HG02642 (cell line): Measurements from ENCODE around the gene IL1B.
A peak's percentile ranks its signal among the peaks of the same experiment; 100 is the strongest.

Experiments
- ATAC-seq: cut with Tn5 transposase; IDR thresholded peaks from one replicate; pipeline ENCODE4 v1.9.1; 2021; ENCODE audit warnings: mild to moderate bottlenecking; ENCODE audit not compliant: unreplicated experiment, poor library complexity

IL1B gene

GRCh38 chr2:112811276-112811831, 25.2 kb downstream of the IL1B start:
- no peak for ATAC-seq

DNA sequence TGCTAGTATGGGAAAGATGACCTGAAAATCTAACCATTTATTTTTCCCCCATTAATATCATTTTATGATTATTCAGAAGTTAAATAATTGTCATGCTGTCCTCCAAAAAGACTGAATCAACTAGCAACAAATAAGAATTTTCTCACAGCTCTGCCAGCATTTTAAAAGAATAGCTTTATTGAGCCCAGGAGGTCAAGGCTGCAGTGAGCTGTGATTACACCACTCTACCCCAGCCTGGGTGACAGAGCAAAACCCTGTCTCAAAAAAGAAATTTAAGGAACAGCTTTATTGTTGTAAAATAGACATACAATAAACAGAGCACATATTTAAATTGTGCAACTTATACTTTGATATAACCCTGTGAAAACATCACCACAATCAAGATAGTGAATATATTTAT, 27.5 kb downstream of the IL1B start:
- ATAC-seq, result no peak

DNA sequence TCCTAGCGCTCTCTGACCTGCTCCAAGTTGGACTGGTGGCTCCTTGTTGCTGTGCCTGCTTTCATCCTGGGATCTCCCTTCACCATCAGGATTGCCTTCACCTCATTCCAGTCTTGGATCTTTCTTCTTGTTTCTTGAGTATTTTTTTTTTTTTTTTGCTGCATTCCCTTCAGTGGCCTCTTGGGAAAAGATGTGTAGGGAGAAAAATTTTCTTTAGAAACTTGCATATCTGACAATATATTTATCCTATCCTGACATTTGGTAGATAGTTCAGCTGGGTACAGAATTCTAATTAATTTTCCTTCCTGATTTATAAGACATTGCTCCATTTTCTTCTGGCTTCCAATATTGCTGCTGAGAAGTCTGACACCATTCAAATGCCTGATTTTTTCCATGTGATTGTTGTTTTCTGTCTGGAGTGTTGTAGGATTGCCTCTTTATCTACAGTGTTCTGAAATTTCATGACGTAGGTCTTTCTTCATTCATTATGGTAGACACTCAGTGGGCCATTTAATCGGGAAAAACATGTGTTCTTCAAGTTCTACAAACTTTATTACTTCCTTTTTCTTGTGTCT, 29.3 kb downstream of the IL1B start:
- no peak for ATAC-seq

DNA sequence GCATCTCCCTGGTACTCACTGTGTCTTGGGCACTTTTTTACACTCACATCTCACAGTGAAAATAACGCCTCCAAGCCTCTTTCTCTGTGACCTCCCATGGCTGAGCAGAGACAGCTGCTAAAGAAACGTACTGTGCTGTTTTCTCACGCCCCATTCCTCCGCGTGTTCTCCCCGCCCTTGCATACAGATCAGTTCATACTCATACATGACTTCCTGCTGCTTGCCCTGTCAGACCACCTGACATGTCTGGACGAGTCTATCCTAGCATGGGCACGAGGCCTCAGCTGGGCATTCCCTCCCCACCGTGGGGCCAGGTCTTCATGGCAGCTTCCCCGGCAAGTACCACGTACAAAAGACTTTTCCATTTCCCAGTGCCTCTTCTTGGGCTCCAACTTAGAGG, 31.0 kb downstream of the IL1B start:
- no peak for ATAC-seq

DNA sequence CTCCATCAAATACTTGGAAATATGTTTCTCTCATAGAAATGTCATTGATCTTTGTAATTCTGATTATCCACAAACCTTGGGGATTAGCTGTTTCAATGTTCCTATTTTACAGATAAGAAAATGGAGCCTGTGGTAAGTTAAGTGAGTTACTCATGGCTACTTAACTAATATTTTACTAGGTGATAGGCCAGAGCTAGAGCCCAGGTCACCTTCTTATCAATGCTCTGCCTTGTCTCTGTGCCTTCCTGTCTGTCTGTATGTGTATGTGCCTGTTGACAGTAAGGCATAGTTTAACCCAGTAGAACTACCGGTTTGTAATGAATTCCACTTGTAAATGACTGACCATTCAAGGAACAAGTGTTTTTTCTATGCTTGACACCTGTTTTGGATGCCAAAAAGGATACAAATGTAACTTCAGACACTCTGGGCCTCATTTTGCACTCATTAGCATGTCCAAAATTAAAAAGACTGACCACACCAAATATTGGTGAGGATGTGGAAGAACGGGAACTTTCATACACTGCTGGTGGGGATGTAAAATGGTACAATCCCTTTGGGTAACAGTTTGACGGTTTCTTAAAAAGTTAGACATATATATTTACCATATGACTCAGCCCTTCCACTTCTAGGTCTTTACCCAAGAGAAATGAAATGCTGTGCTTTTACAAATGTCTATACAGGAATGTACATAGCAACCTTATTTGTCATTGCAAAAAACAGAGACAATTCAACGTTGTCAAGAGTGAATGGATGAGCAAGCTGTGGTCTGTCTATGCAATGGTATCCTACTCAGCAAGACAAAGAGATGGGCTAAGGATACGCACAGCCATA, 32.7 kb downstream of the IL1B start:
- ATAC-seq, result peak; percentile 52

DNA sequence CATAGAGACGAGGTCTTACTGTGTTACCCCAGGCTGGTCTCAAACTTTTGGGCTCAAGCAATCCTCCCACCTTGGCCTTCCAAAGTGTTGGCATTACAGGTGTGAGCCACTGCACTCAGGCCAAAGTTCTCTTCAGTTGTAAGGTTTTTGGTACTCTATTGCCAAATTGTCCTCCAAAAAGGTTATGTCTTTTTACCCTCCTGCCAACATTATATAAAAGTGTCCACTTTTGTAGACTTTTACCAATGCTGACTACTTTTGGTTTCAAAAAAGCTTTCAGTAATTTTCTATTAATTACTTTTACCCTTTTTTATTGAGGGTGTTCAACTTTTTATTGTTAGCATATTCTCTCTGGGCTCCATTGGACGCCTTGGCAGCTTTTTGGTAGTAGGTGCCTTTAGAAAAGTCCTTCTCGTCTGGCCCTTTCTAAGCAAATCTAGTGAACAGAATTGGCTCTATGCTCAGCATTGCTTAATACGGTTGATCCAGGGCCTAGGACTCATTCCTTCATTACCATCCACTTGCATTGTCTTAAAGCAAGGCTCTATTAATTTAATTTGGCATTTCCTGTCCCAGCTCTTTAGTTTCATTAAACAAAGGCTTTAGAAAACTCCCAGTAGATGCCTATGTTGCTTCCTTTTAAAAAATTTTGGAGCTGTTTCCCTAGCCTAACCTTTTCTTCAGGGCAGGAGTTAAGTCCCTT, 35.5 kb downstream of the IL1B start:
- ATAC-seq, result no peak

- no peak for ATAC-seq
Observed at GRCh38 chr2:112798979-112799975, 37.3 kb downstream of the IL1B start.

GRCh38 chr2:112796486-112796885, 40.1 kb downstream of the IL1B start:
- no peak for ATAC-seq

DNA sequence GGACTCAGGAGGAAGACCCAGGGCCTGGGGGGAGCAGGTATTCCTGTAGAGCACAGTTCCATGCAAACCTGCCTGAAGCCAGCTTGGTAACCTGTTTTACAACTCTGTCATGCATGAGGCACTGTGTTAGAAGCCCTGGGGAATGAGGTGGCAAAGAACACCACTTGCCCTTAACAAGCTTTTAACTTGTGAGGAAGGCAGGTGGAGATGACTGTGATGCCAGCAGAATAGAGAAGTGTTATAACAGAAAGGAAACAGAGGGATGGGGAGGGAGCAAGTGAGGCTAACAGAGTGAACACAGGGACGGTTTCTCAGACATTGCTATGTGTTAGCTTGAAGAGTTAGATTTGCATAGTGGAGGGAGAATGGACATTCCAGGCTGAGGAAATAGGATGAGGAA, 40.8 kb downstream of the IL1B start:
- no peak for ATAC-seq

DNA sequence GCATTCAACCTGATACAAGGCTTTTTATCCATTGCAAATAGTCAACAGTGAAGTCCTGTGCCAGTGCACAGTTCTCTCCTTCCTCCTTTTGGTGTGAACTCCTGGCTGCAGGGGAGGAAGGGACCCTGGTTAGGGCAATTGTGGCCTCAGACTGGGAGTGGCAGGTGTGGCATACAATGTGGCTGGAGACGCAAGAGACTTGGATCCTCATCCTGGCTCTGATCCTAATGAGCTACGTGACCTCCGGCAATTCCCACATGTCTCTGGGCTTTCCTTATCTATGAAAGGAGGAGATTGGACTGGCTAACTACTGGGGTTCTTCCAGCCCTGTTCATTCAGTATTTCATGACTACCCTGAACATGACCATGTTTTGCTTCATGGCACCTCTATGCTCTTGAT, 41.7 kb downstream of the IL1B start:
- ATAC-seq, result no peak

DNA sequence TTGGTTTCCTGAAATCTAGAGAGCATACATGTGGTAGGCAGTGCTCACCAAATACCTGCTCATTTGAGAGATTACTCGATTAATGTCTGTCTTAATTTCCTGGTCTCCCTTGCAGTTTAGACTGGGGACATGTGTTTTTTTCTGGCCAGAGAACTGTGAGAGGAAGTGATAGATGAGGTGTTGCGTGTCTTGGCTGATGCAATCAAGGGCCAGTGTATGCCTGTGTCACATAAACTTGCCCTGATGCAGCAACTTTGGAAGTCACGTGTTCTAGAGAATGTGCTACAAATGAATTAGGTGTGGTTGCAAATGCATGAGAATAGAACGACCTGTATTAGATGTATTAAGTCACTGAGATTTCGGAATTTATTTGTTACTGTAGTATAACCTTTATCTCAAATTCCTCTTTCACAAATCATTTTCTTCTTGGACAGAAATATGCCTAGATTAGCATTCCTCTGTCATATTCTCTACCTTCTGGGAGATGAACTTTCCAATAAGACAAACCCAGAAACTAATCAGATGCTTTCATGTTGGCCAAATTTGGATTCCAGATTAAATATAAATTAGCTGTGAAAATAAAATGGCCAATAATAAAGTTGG, 42.3 kb downstream of the IL1B start:
- ATAC-seq, result no peak

GRCh38 chr2:112793449-112793978, 43.1 kb downstream of the IL1B start:
- ATAC-seq, result no peak

GRCh38 chr2:112792419-112792818, 44.2 kb downstream of the IL1B start:
- ATAC-seq, result no peak

DNA sequence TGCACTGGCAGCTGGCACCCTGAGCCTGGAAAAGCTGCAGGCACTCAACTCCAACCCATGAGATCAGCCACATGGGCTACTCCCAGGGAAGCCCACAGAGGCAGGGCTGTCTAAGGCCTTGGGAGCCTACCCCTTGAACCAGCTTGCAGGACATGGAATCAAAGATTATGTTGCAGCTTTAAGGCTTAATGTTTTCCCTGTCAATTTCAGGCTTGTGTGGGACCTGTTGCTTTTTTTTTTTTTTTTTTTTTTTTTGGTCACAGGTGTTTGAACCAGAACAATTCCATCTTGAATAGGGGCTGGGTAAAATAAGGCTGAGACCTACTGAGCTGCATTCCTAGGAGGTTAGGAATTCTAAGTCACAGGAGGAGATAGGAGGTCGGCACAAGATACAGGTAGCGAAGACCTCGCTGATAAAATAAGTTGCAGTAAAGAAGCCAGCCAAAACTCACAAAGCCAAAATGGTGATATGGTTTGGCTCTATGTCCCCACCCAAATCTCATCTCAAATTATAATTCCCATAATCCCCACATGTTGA, 44.8 kb downstream of the IL1B start:
- ATAC-seq, result no peak

- ATAC-seq, result no peak
Observed at GRCh38 chr2:112791019-112791418, 45.6 kb downstream of the IL1B start.

- no peak for ATAC-seq
Observed at GRCh38 chr2:112790305-112790704, 46.3 kb downstream of the IL1B start.

DNA sequence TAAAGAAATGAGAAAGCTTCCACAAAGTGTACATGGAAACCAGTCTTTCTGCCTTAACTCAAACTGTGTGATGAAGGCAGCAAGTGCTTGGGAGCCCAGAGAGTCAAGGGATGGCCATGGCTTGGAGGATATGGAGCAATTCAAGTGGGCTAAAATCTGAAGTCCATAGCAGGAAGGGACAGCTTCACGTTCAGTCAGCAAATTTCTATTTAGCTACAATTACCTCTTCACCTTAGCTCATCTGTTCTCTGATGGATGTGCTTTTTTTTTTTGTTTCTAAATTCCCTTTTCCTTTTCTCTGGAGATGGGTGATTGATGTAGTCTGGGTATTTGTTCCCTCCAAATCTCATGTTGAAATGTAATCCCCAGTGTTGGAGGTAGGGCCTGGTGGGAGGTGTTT, 47.4 kb downstream of the IL1B start:
- no peak for ATAC-seq

- ATAC-seq, result no peak
Observed at GRCh38 chr2:112788653-112789052, 47.9 kb downstream of the IL1B start.

- no peak for ATAC-seq
Observed at GRCh38 chr2:112787729-112788393, 48.7 kb downstream of the IL1B start.
